Calu3 (cell line): ENCODE data around the gene SAMD8. TPM values are rescaled to one million over a fixed set of nuclear protein-coding genes. Genes with fewer than 3 reads are reported as not detected.

Source experiments
- BruUV-seq: library from RNA; stranded (reverse); fragments of 400-500 nt; replicated peaks from 2 replicates; lab custom pipeline; 2021; lab: Mats Ljungman, UMichigan
- CTCF ChIA-PET: fragments of 300-600 bp; sonication (Branson Sonifier 250); formaldehyde crosslinking; loops from one replicate; lab custom pipeline; 2022; ENCODE audit warnings: antibody characterized with exemption; lab: Charles Lee
- DNase-seq: peaks from one replicate; pipeline ENCODE4 v3.0.0; 2022
- H3K27ac Mint-ChIP-seq: one replicate; pipeline ENCODE4 v1.8.0; 2022; ENCODE audit warnings: mixed read lengths; ENCODE audit not compliant: unreplicated experiment
- H3K27me3 Mint-ChIP-seq: one replicate; pipeline ENCODE4 v1.8.0; 2022; ENCODE audit warnings: mixed read lengths; ENCODE audit not compliant: unreplicated experiment
- H3K36me3 Mint-ChIP-seq: one replicate; pipeline ENCODE4 v1.8.0; 2022; ENCODE audit warnings: mild to moderate bottlenecking, moderate library complexity, mixed read lengths; ENCODE audit not compliant: insufficient read depth, unreplicated experiment
- H3K4me1 Mint-ChIP-seq: one replicate; pipeline ENCODE4 v1.8.0; 2022; ENCODE audit warnings: mild to moderate bottlenecking, low read depth, mixed read lengths; ENCODE audit not compliant: unreplicated experiment
- H3K4me3 Mint-ChIP-seq: one replicate; pipeline ENCODE4 v1.8.0; 2022; ENCODE audit warnings: mild to moderate bottlenecking, low read depth, moderate library complexity, mixed read lengths; ENCODE audit not compliant: unreplicated experiment
- H3K9me3 Mint-ChIP-seq: one replicate; pipeline ENCODE4 v1.8.0; 2022; ENCODE audit warnings: low read depth, mixed read lengths; ENCODE audit not compliant: unreplicated experiment
- intact Hi-C: fragments of 100-400 bp; cut with micrococcal nuclease; formaldehyde crosslinking; loops from one replicate; pipeline ENCODE4 v1.10.0; 2022; ENCODE audit not compliant: unreplicated experiment
- total RNA-seq: library from RNA; stranded (reverse); gene quantifications from 2 replicates; pipeline ENCODE4 v1.2.3, GENCODE V29; 2022
- TF ChIP-seq, protein P1 (sequence below): fragments of 200-600 bp; IDR thresholded peaks from one replicate; pipeline ENCODE4 v1.8.0; 2022; ENCODE audit warnings: antibody characterized with exemption; ENCODE audit not compliant: unreplicated experiment

SAMD8 gene
- total RNA-seq, 1 experiment from 2014 or later, result 19.9 TPM

- Mint-ChIP-seq H3K4me1 (no peaks in the 10 kb centered on the region), H3K4me3 (no peak overlapping the region), H3K36me3 (peaks cover 4% of the 10 kb centered on the region), H3K27ac (no peak overlapping the region), H3K27me3 (no peaks in the 10 kb centered on the region), H3K9me3 (no peaks in the 10 kb centered on the region)
- TF ChIP-seq, protein P1, sequence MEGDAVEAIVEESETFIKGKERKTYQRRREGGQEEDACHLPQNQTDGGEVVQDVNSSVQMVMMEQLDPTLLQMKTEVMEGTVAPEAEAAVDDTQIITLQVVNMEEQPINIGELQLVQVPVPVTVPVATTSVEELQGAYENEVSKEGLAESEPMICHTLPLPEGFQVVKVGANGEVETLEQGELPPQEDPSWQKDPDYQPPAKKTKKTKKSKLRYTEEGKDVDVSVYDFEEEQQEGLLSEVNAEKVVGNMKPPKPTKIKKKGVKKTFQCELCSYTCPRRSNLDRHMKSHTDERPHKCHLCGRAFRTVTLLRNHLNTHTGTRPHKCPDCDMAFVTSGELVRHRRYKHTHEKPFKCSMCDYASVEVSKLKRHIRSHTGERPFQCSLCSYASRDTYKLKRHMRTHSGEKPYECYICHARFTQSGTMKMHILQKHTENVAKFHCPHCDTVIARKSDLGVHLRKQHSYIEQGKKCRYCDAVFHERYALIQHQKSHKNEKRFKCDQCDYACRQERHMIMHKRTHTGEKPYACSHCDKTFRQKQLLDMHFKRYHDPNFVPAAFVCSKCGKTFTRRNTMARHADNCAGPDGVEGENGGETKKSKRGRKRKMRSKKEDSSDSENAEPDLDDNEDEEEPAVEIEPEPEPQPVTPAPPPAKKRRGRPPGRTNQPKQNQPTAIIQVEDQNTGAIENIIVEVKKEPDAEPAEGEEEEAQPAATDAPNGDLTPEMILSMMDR, result no peak
- intact Hi-C loops, result no loop called here
- no peak for DNase-seq
- CTCF ChIA-PET, result no interaction called here
- BruUV-seq, result no TSS peak
These were observed 58.8 kb downstream of the SAMD8 start for GRCh38 chr10:75170215-75170614.

GRCh38 chr10:75175046-75175445, 63.6 kb downstream of the SAMD8 start:
- intact Hi-C loops, result no loop called here
- Mint-ChIP-seq H3K27ac (no peak overlapping the region), H3K9me3 (no peaks in the 10 kb centered on the region), H3K36me3 (peaks cover 4% of the 10 kb centered on the region), H3K4me1 (no peaks in the 10 kb centered on the region), H3K4me3 (no peak overlapping the region), H3K27me3 (no peaks in the 10 kb centered on the region)
- no peak for DNase-seq
- TF ChIP-seq, protein P1, result no peak
- CTCF ChIA-PET, result no interaction called here
- no TSS peak for BruUV-seq

- H3K36me3 Mint-ChIP-seq, result peaks cover 4% of the 10 kb centered on the region
- TF ChIP-seq, protein P1, result no peak
- BruUV-seq, result no TSS peak
These were observed 64.6 kb downstream of the SAMD8 start for GRCh38 chr10:75176046-75176445.

GRCh38 chr10:75176736-75177135, 65.3 kb downstream of the SAMD8 start:
- intact Hi-C loops, result no loop called here
- no peaks in the 10 kb centered on the region for H3K4me1 Mint-ChIP-seq
- no peaks in the 10 kb centered on the region for H3K9me3 Mint-ChIP-seq
- no peaks in the 10 kb centered on the region for H3K27me3 Mint-ChIP-seq
- H3K4me3 Mint-ChIP-seq, result no peak overlapping the region
- no peak overlapping the region for H3K27ac Mint-ChIP-seq
- no peak for DNase-seq
- TF ChIP-seq, protein P1, result no peak
- peaks cover 4% of the 10 kb centered on the region for H3K36me3 Mint-ChIP-seq
- no TSS peak for BruUV-seq
- CTCF ChIA-PET, result interaction anchor here (0.7 kb wide), 1 partner anchor 59 kb away, joined by 4 read pairs; the partner anchor contains the start of gene COMTD1

More at GRCh38 chr10:75176046-75176445, 64.6 kb downstream of the SAMD8 start:
- DNase-seq, result no peak
- no peaks in the 10 kb centered on the region for H3K27me3 Mint-ChIP-seq
- no peaks in the 10 kb centered on the region for H3K4me1 Mint-ChIP-seq
- CTCF ChIA-PET, result no interaction called here
- no peak overlapping the region for H3K27ac Mint-ChIP-seq
- intact Hi-C loops, result no loop called here
- no peak overlapping the region for H3K4me3 Mint-ChIP-seq
- H3K9me3 Mint-ChIP-seq, result no peaks in the 10 kb centered on the region
